Measurements from ENCODE around the gene BLVRB. TPM values are rescaled to one million over a fixed set of nuclear protein-coding genes. Genes with fewer than 3 reads are reported as not detected.
A peak's percentile ranks its signal among the peaks of the same experiment; 100 is the strongest.

Gene BLVRB
- total and polyA plus RNA-seq, 9 of the 15 experiments (the other 6 are each of a cell fraction or from before 2014, with no cell fraction given) = 81.1 to 749 (median 331) TPM

GRCh38 chr19:40424637-40425449 is 40.7 kb downstream of the BLVRB start (continued):
- TF ChIP-seq E2F1 (CRISPR knock-in tag; IDR thresholded peaks at IDR 0.05) = no peak; the same call in 1 of the 2 replicates
- TF ChIP-seq TEAD4 (IDR thresholded peaks at IDR 0.05; ENCODE audit: low read length) = peak; percentile 49; the same call in 1 of the 2 replicates
- no peak for TF ChIP-seq TEAD4 (CRISPR knock-in tag; IDR thresholded peaks at IDR 0.05; ENCODE audit: borderline replicate concordance)
- no peak for TF ChIP-seq PCBP2 (IDR thresholded peaks at IDR 0.05; ENCODE audit: low read depth, low read length, poor library complexity, severe bottlenecking)
- no peak for TF ChIP-seq FOSL1 (tag; conservative IDR thresholded peaks at IDR 0.05)
- no peak for TF ChIP-seq ZNF263 (CRISPR knock-in tag; IDR thresholded peaks at IDR 0.05; ENCODE audit: borderline replicate concordance)
- no peak for TF ChIP-seq SMAD4 (CRISPR knock-in tag; conservative IDR thresholded peaks at IDR 0.05)
- no peak for TF ChIP-seq HNRNPLL (IDR thresholded peaks at IDR 0.05; ENCODE audit: low read depth, low read length, poor library complexity, severe bottlenecking)
- no peak for TF ChIP-seq THAP12 (CRISPR knock-in tag; IDR thresholded peaks at IDR 0.05)
- TF ChIP-seq NR2C2 (CRISPR knock-in tag; IDR thresholded peaks at IDR 0.05) = no peak
- no peak for TF ChIP-seq NR2C2 (tag; IDR thresholded peaks at IDR 0.05)
- TF ChIP-seq MAFF (IDR thresholded peaks at IDR 0.05; ENCODE audit: low read length) = no peak
- TF ChIP-seq ZNF134 (CRISPR knock-in tag; conservative IDR thresholded peaks at IDR 0.05) = no peak
- TF ChIP-seq, protein P1, sequence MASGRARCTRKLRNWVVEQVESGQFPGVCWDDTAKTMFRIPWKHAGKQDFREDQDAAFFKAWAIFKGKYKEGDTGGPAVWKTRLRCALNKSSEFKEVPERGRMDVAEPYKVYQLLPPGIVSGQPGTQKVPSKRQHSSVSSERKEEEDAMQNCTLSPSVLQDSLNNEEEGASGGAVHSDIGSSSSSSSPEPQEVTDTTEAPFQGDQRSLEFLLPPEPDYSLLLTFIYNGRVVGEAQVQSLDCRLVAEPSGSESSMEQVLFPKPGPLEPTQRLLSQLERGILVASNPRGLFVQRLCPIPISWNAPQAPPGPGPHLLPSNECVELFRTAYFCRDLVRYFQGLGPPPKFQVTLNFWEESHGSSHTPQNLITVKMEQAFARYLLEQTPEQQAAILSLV (tag; IDR thresholded peaks at IDR 0.05) = no peak
- no peak for TF ChIP-seq ZNF431 (CRISPR knock-in tag; IDR thresholded peaks at IDR 0.05)
- no peak for TF ChIP-seq MEF2D (tag; conservative IDR thresholded peaks at IDR 0.05; ENCODE audit: low read depth)
- TF ChIP-seq RFX7 (CRISPR knock-in tag; IDR thresholded peaks at IDR 0.05) = no peak
- no peak for TF ChIP-seq ZNF232 (CRISPR knock-in tag; IDR thresholded peaks at IDR 0.05)
- no peak for TF ChIP-seq ELF1 (tag; IDR thresholded peaks at IDR 0.05)
- TF ChIP-seq TGIF2 (CRISPR knock-in tag; IDR thresholded peaks at IDR 0.05) = no peak
- TF ChIP-seq ZFP1 (CRISPR knock-in tag; IDR thresholded peaks at IDR 0.05) = no peak
- TF ChIP-seq EP300 (IDR thresholded peaks at IDR 0.05; ENCODE audit: low read length) = no peak
- TF ChIP-seq DNMT1 (IDR thresholded peaks at IDR 0.05) = 0 out of 2 replicates have a peak, but pooled peaks have one; percentile 59
- TF ChIP-seq SRSF7 (optimal IDR thresholded peaks at IDR 0.05; ENCODE audit: low read depth, low read length) = no peak
- TF ChIP-seq, protein P2, sequence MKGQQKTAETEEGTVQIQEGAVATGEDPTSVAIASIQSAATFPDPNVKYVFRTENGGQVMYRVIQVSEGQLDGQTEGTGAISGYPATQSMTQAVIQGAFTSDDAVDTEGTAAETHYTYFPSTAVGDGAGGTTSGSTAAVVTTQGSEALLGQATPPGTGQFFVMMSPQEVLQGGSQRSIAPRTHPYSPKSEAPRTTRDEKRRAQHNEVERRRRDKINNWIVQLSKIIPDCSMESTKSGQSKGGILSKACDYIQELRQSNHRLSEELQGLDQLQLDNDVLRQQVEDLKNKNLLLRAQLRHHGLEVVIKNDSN (CRISPR knock-in tag; IDR thresholded peaks at IDR 0.05) = no peak

All from K562 (cell line).